ENCODE data around the gene RIPOR3. TPM values are rescaled to one million over a fixed set of nuclear protein-coding genes. Genes with fewer than 3 reads are reported as not detected.

The RIPOR3 gene
- polyA plus RNA-seq, 1 donor from 2014 or later, result not detected

GRCh38 chr20:50654904-50655303, 36.4 kb downstream of the RIPOR3 start:
- Histone ChIP-seq H4K20me1 (ENCODE audit: insufficient read depth) (no peaks in the 10 kb centered on the region), H3K4me2 (ENCODE audit: low read length) (no peak overlapping the region), H3K27ac (ENCODE audit: low read length) (no peak overlapping the region), H3F3A (ENCODE audit: insufficient read depth, low read length, poor library complexity, severe bottlenecking) (no peaks in the 10 kb centered on the region), H3K9ac (ENCODE audit: low read length) (no peak overlapping the region), H3K9me3 (ENCODE audit: low read length) (no peaks in the 10 kb centered on the region), H2AFZ (ENCODE audit: low read depth, low read length) (no peak overlapping the region), H3K36me3 (ENCODE audit: insufficient read depth, low read length) (no peaks in the 10 kb centered on the region), H3K79me2 (replicated peaks; ENCODE audit: insufficient read depth, low read length) (no peaks in the 10 kb centered on the region), H3K4me3 (ENCODE audit: low read length) (no peak overlapping the region), H3K27me3 (ENCODE audit: insufficient read depth, low read depth, low read length) (no peaks in the 10 kb centered on the region), H3K9me2 (ENCODE audit: insufficient read depth, low read length) (no peaks in the 10 kb centered on the region)
- TF ChIP-seq EZH2 (IDR thresholded peaks at IDR 0.05; ENCODE audit: borderline replicate concordance, insufficient read depth, low read length, poor library complexity, severe bottlenecking) (no peak), TAF1 (IDR thresholded peaks at IDR 0.05; ENCODE audit: low read depth) (no peak), RAD21 (conservative IDR thresholded peaks at IDR 0.05) (no peak), CTCF (IDR thresholded peaks at IDR 0.05; ENCODE audit: poor library complexity, severe bottlenecking) (no peak), MXI1 (conservative IDR thresholded peaks at IDR 0.05; ENCODE audit: poor library complexity, severe bottlenecking) (no peak), SMC3 (conservative IDR thresholded peaks at IDR 0.05; ENCODE audit: poor library complexity) (no peak), EP300 (conservative IDR thresholded peaks at IDR 0.05; ENCODE audit: poor library complexity, severe bottlenecking) (no peak), POLR2AphosphoS5 (IDR thresholded peaks at IDR 0.05) (no peak), REST (IDR thresholded peaks at IDR 0.05; ENCODE audit: borderline replicate concordance) (no peak)

GRCh38 chr20:50652702-50653294, 38.5 kb downstream of the RIPOR3 start:
- TF ChIP-seq RAD21 (conservative IDR thresholded peaks at IDR 0.05) (no peak), EZH2 (IDR thresholded peaks at IDR 0.05; ENCODE audit: borderline replicate concordance, insufficient read depth, low read length, poor library complexity, severe bottlenecking) (no peak), REST (IDR thresholded peaks at IDR 0.05; ENCODE audit: borderline replicate concordance) (no peak), SMC3 (conservative IDR thresholded peaks at IDR 0.05; ENCODE audit: poor library complexity) (no peak)
- no peaks in the 10 kb centered on the region for H3K9me2 ChIP-seq (ENCODE audit: insufficient read depth, low read length)
- no peaks in the 10 kb centered on the region for H3K79me2 ChIP-seq (replicated peaks; ENCODE audit: insufficient read depth, low read length)
- H4K20me1 ChIP-seq (ENCODE audit: insufficient read depth), result no peaks in the 10 kb centered on the region
- no peak overlapping the region for H2AFZ ChIP-seq (ENCODE audit: low read depth, low read length)
- H3F3A ChIP-seq (ENCODE audit: insufficient read depth, low read length, poor library complexity, severe bottlenecking), result no peaks in the 10 kb centered on the region
- no peak overlapping the region for H3K9ac ChIP-seq (ENCODE audit: low read length)
- no peak overlapping the region for H3K4me3 ChIP-seq (ENCODE audit: low read length)
- H3K27ac ChIP-seq (ENCODE audit: low read length), result no peak overlapping the region
- no peaks in the 10 kb centered on the region for H3K27me3 ChIP-seq (ENCODE audit: insufficient read depth, low read depth, low read length)
- no peaks in the 10 kb centered on the region for H3K9me3 ChIP-seq (ENCODE audit: low read length)
- no peaks in the 10 kb centered on the region for H3K36me3 ChIP-seq (ENCODE audit: insufficient read depth, low read length)
- H3K4me2 ChIP-seq (ENCODE audit: low read length), result no peak overlapping the region
